ACC112 (cell line): ENCODE measurements around the gene ZNF441.

Experiments used
- H2AFZ ChIP-seq: fragments of 200-600 bp; sonication (generic); one replicate; pipeline ENCODE4 v1.6.0; 2017; ENCODE audit warnings: antibody characterized with exemption, low read length; ENCODE audit not compliant: unreplicated experiment
- H3K27ac ChIP-seq: fragments of 200-600 bp; sonication (generic); 2 replicates; pipeline ENCODE4 v1.5.1; 2014; ENCODE audit warnings: low read depth, mild to moderate bottlenecking, antibody characterized with exemption, low read length, moderate library complexity
- H3K27me3 ChIP-seq: fragments of 200-600 bp; sonication (generic); 2 replicates; pipeline ENCODE4 v1.6.1; 2014; ENCODE audit warnings: mild to moderate bottlenecking, antibody characterized with exemption, low read length, moderate library complexity, mixed read lengths; ENCODE audit not compliant: insufficient read depth
- H3K36me3 ChIP-seq: fragments of 200-600 bp; sonication (generic); 2 replicates; pipeline ENCODE4 v1.6.1; 2016; ENCODE audit warnings: mild to moderate bottlenecking, antibody characterized with exemption, low read length, moderate library complexity, mixed read lengths; ENCODE audit not compliant: insufficient read depth
- H3K4me1 ChIP-seq: fragments of 200-600 bp; sonication (generic); one replicate; pipeline ENCODE4 v1.6.1; 2016; ENCODE audit warnings: low read length, mixed read lengths; ENCODE audit not compliant: insufficient read depth, unreplicated experiment, control insufficient read depth
- H3K4me3 ChIP-seq: fragments of 200-600 bp; sonication (generic); 2 replicates; pipeline ENCODE4 v1.5.1; 2014; ENCODE audit warnings: mild to moderate bottlenecking, low read depth, low read length
- H3K79me2 ChIP-seq: fragments of 200-600 bp; sonication (generic); one replicate; pipeline ENCODE4 v1.6.0; 2016; ENCODE audit warnings: low read length; ENCODE audit not compliant: control insufficient read depth, unreplicated experiment, insufficient read depth

Gene ZNF441

DNA sequence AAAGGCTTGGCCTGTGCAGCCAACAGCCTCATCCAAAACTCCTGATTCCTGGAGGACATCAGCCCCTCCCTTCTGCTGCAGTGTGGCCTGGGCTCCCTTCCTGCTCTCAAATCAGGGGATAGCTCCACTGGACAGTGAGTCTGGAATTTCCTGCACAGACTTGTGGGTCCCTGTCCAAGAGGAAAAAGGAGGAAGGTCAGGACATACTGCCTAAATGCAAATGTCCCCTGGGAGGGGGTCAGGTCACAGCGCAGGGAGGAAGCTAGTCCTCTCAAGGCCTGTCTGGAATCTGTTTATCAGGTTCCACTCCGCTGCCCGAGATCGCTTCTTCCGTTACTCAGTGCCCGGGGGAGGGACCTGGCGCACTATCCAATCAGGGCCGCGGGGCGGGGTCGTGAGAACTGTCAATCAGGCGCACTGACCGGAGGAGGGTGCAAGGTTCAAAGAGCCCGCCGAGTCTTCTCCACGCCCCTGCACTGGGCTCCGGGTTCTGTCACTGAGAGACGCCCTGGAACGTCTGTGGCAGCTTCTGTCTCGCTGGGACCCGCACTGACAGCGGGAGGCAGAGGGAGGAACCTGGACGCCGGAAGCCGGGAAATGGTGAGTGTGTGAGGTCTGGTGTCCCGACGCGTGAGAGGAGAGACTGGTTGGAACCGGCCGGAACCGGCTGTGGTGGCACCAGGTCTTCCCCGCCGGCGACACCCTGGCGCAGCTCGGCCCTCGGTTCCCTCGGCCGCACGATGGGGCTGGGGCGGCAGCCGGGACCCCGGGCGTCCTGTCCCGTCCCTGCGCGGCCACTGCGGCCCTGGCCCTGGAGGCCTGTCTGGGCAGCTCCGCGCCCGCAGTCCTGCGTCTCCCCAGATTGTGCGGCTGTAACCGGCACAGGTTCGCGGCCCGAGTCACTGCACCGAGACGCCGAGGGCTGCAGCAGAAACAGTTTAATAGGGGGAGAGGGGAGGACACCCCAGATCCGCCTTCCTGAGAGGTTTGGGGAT is at the start of gene ZNF441:
TSS of gene ZNF441 (plus strand) at position 404 of the 995 bp plus-strand sequence. CDS start at position 598, 194 bp downstream.
- H3K27me3 ChIP-seq, result no peaks in the 10 kb centered on the region
- peak within 1 kb of the TSS; percentile 93 for H3K4me3 ChIP-seq
- no peaks in the 10 kb centered on the region for H3K4me1 ChIP-seq
- H2AFZ ChIP-seq, result peak within 1 kb of the TSS; percentile 83
- peaks cover 7% of the 10 kb centered on the region for H3K36me3 ChIP-seq
- H3K79me2 ChIP-seq, result peaks cover 28% of the 10 kb centered on the region
- H3K27ac ChIP-seq, result peak within 1 kb of the TSS; percentile 89

DNA sequence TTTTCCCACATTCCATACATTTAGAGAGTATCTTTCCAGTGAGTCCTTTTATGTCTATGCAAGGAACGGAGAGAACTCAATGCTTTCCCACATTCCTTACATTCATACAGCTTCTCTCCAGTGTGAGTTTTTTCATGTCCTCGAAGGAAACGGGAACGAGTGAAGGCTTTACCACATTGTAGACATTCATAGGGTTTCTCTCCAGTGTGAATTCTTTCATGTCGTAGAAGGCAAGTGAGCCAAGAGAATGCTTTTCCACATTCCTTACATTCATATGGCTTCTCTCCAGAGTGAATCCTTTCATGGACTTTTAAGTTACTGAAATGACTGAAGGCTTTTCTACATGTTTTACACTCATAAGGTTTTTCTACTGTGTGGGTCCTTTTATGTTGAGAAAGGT is 45.1 kb upstream of the ZNF441 start:
- Histone ChIP-seq H3K4me1 (no peaks in the 10 kb centered on the region), H2AFZ (no peak overlapping the region), H3K4me3 (no peak overlapping the region), H3K27ac (no peak overlapping the region), H3K36me3 (peaks cover 40% of the 10 kb centered on the region), H3K27me3 (no peaks in the 10 kb centered on the region), H3K79me2 (no peaks in the 10 kb centered on the region)

DNA sequence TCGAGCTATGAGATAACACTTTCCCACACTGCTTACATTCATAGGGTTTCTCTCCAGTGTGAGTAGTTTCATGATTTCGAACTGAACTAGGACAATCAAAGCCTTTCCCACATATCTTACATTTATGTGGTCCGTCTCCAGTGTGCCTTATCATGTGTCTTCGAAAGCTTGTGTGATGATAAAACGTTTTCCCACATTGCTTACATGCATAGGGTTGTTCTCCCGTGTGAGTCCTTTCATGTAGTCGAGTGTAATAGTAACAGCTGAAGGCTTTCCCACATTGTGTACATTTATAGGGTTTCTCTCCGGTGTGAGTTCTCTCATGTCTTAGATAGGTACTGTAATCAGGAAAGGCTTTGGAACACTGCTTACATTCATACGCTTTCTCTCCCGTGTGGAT is 44.4 kb upstream of the ZNF441 start:
- H3K4me3 ChIP-seq, result no peak overlapping the region
- H3K4me1 ChIP-seq, result no peaks in the 10 kb centered on the region
- H3K27me3 ChIP-seq, result no peaks in the 10 kb centered on the region
- H3K79me2 ChIP-seq, result no peaks in the 10 kb centered on the region
- H2AFZ ChIP-seq, result no peak overlapping the region
- no peak overlapping the region for H3K27ac ChIP-seq
- peaks cover 40% of the 10 kb centered on the region for H3K36me3 ChIP-seq

DNA sequence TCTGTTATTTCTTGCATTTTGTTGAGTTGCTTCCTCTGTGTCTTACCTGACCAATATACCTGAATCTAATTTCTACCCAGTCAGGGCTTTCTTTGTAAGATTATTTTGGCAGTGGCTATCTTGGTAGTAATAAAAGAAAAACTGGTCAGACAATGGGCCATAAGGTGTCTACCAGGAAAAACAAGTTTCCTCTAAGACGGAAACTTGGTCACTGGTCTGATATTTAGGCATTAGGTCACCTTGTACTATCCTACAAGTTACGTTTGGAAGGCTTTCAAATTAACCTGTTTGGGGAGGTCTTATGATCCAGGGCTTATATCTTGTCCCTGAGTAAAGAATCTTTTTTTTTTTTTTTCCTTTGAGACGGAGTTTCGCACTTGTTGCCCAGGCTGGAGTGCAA is 37.2 kb upstream of the ZNF441 start:
- Histone ChIP-seq H3K27ac (no peak overlapping the region), H3K4me3 (no peak overlapping the region), H3K79me2 (peaks cover 2% of the 10 kb centered on the region), H3K27me3 (no peaks in the 10 kb centered on the region), H3K36me3 (peaks cover 14% of the 10 kb centered on the region), H3K4me1 (peaks cover 5% of the 10 kb centered on the region), H2AFZ (no peak overlapping the region)

DNA sequence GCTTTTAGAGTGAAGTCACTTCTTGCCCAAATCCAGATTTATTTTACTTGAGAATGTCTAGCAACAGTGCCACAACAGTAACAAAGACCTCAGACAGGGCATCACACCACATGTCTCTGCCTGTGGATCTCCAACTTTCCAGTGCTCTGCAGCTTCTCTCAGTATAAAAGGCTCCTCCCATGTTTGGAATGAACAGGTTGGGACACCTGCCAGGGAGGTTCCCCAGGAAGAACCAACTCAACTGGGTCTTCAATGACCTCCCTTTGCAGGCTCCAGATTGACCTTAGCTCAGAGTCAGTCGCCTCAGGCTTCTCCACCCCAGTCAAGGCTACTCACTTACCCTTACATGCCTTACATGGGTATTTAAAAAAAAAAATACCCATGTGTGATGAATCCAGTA is 31.4 kb upstream of the ZNF441 start:
- Histone ChIP-seq H3K27ac (no peak overlapping the region), H3K4me1 (peaks cover 12% of the 10 kb centered on the region), H2AFZ (no peak overlapping the region), H3K79me2 (peaks cover 14% of the 10 kb centered on the region), H3K4me3 (no peak overlapping the region), H3K36me3 (peaks cover 3% of the 10 kb centered on the region; the same call in 1 of the 2 replicates), H3K27me3 (no peaks in the 10 kb centered on the region)

DNA sequence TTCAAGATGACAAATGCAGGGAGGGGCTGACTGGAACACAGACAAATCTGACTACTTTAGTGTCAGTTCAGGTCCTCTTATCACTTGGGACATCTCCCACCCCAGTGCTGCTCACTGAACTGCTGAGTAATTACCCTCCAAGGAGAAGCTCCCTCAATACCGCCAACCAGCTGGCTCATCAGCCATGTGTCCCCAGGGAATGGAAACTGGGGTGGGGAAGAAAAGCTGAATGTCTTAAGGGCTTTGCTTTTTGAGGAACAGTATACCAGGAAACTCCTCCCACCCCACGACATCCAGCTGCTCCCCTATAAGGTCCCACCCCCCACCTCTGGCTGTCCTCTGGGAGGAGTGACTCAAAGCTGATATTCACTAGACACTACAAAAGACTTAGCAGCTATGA is 30.1 kb upstream of the ZNF441 start:
- Histone ChIP-seq H3K4me1 (peaks cover 12% of the 10 kb centered on the region), H2AFZ (no peak overlapping the region), H3K79me2 (peaks cover 14% of the 10 kb centered on the region), H3K36me3 (no peaks in the 10 kb centered on the region), H3K4me3 (peak overlapping the region; percentile 3; the same call in 1 of the 2 replicates), H3K27ac (no peak overlapping the region), H3K27me3 (no peaks in the 10 kb centered on the region)

DNA sequence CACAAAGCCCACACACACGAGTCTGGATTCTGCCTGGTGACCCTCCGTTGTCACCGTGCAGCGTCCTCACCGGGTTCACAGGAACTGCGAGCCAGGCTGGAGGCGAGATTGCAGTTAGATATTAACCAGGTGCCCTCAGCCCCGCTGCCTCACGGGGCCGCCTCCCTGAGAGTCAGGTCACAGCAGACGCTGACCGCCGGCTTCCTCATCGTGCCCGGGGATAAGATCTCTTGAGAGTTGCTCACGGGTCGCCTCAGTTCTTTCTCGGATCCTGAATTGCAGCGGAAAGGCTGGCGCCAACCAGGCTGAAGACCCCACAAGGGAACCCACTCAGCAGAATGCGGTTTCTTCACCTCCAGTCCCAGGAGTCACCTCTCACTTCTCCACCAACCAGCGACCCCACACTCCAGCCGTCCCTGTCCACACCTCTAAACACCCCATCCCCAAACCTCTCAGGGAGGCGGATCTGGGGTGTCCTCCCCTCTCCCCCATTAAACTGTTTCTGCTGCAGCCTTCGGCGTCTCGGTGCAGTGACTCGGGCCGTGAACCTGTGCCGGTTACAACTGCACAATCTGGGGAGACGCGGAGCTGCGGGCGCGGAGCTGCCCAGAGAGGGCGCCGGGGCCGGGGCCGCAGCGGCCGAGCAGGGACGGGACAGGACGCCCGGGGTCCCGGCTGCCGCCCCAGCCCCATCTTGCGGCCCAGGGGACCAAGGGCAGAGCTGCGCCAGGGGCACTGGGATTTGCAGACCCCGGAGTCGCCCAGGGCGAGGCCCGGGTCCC is 28.6 kb upstream of the ZNF441 start:
- H3K79me2 ChIP-seq, result peaks cover 14% of the 10 kb centered on the region
- H3K4me3 ChIP-seq, result peak overlapping the region; percentile 95
- no peaks in the 10 kb centered on the region for H3K36me3 ChIP-seq
- peaks cover 8% of the 10 kb centered on the region for H3K4me1 ChIP-seq
- peak overlapping the region; percentile 75 for H2AFZ ChIP-seq
- H3K27ac ChIP-seq, result no peak overlapping the region
- H3K27me3 ChIP-seq, result no peaks in the 10 kb centered on the region

DNA sequence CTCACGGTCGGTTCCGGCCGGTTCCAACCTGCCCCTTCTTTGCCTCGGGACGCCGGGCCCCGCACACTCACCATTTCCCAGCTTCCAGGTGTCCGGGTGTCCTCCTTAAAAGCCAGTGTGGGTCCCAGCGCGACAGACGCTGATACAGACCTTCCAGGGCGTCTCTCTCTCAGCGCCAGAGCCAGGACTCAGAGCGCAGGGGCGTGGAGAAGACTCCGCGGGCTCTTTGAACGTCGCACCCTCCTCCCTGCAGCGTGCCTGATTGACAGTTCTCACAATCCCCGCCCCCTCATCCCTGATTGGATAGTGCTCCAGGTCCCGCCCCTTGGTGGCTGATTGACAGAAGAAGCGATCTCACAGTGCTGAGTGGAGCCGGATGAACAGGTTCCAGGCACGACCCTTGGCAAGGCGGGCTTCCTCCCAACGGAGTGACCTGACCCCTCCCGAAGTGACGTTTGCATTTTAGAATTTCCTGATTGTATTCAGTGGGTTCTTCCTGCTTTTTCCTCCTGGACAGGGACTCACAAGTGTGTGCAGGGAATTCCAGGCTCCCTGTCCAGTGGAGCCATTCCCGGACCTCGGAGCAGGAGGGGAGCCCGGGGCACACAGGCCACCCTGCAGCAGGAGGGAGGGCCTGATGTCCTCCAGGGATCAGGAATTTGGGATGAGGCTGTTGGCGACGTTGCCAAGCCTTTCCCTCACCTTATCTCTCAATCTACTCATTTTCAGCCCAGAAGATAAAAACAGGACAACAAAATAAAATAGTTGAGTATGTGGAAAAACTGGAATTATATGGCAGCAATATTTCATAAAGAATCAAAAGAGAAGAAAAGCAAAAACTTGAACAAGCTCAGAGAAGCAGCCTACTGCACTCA is 27.8 kb upstream of the ZNF441 start, which contains the start of gene ZNF823:
TSS of gene ZNF823 (minus strand) at position 201 of the 875 bp plus-strand sequence. CDS start at position 74, 127 bp downstream.
- no peak within 1 kb of the TSS for H3K27ac ChIP-seq
- peaks cover 14% of the 10 kb centered on the region for H3K79me2 ChIP-seq
- H3K27me3 ChIP-seq, result no peaks in the 10 kb centered on the region
- H3K4me1 ChIP-seq, result peaks cover 8% of the 10 kb centered on the region
- no peaks in the 10 kb centered on the region for H3K36me3 ChIP-seq
- peak within 1 kb of the TSS; percentile 75 for H2AFZ ChIP-seq
- H3K4me3 ChIP-seq, result peak within 1 kb of the TSS; percentile 95

DNA sequence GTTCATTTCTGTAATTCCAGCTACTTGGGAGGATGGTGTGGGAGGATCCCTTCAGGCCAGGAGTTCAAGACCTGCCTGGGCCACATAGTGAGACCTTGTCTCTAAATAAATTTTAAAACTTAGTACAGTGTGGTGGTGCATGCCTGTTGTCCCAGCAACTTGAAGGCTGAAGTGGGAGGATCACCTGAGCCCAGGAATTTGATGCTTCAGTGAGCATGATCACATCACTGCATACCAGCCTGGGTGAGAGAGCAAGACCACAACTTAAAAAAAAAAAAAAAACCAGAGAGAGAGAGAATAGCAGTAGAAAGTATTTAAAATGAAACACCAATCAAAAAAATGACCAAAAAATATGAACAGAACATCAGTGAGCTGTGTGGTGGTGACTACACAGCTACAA is 20.9 kb upstream of the ZNF441 start:
- Histone ChIP-seq H3K27me3 (no peaks in the 10 kb centered on the region), H3K79me2 (no peaks in the 10 kb centered on the region), H3K36me3 (no peaks in the 10 kb centered on the region), H3K27ac (no peak overlapping the region), H3K4me1 (no peaks in the 10 kb centered on the region), H3K4me3 (no peak overlapping the region), H2AFZ (no peak overlapping the region)

DNA sequence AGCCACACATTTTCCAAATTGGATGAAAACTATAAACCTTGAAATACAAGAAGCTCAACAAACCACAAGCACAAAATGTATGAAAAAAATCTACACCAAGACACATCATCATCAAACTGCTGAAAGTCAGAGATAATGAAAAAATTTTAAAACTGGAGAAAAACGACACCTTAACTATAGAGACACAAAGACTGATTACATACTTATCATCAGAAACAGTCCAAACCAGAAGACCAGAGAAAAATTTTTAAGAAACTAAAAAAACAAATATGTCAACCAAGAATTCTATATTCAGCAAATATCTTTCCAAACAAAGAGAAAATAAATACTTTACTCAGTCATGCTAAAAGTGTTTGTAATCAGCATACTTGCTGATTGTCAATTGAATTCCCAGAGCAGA is 19.5 kb upstream of the ZNF441 start:
- no peak overlapping the region for H2AFZ ChIP-seq

More for the DNA sequence above, 19.5 kb upstream of the ZNF441 start:
- Histone ChIP-seq H3K27me3 (no peaks in the 10 kb centered on the region), H3K27ac (no peak overlapping the region), H3K36me3 (no peaks in the 10 kb centered on the region), H3K4me1 (no peaks in the 10 kb centered on the region), H3K79me2 (no peaks in the 10 kb centered on the region), H3K4me3 (no peak overlapping the region)
